ENCODE data around the gene USP16.

DNA sequence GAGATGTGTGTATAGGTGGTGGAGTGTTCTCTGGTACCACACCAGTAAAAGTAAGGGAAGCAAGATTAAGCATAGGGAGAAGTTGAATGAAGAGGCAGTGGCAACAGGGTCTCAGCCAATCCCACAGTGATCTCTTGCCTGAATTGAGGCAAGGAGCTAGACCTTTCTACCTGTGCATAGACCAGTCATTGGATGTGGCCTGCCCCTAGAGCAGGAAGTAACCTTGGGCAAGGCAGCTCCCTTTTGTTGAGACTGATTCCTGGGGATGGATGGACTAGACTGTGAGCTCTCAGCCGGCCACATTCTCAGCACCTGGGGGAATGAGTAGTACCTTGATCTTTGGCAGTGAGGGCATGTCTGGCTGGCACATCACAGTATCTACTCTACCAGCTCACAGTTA is 6.4 kb downstream of the USP16 start:
- TF ChIP-seq POLR2A (IDR thresholded peaks at IDR 0.05; ENCODE audit: low read length) (no peak), GATA1 (IDR thresholded peaks at IDR 0.05; ENCODE audit: low read depth, low read length) (no peak)

All from erythroblast (primary cell).